K562 (cell line): Measurements from ENCODE around the gene ACSM5. TPM values are rescaled to one million over a fixed set of nuclear protein-coding genes. Genes with fewer than 3 reads are reported as not detected.

ENCODE experiments used
- ATAC-seq: fragments of 200-7000 bp; cut with Tn5 transposase; 3 replicates; pipeline ENCODE4 v1.9.1; 2020; ENCODE audit warnings: moderate library complexity
- BruUV-seq: library from RNA; stranded (reverse); fragments of 400-500 nt; replicated peaks from 2 replicates; lab custom pipeline; 2021; lab: Mats Ljungman, UMichigan
- CTCF ChIA-PET: fragments of 300-600 bp; formaldehyde crosslinking; extraction: SDS; loops from one replicate; lab custom pipeline; 2021; ENCODE audit warnings: low intra/inter-chr PET ratio; lab: Yijun Ruan, JAX
- POLR2A ChIA-PET: fragments of 300-600, 350-650 bp; sonication (Branson Sonifier 250); formaldehyde crosslinking; extraction: SDS; loops from one replicate; lab custom pipeline; 2021; ENCODE audit warnings: antibody characterized with exemption, inconsistent platforms; lab: Yijun Ruan, JAX
- DNase-seq, 4 experiments: peaks; one replicate each; pipeline versions ENCODE4 v3.0.0 to v3.0.0-alpha.2; 2011 to 2018; ENCODE audit warnings: low spot score in 3 of 4, mixed read lengths in 3 of 4; ENCODE audit errors: extremely low read depth in 1 of 4
- FAIRE-seq: peaks from 2 replicates; lab custom pipeline; 2011; peaks lifted over from hg19 to GRCh38; lab: Jason Lieb, UNC
- H2AFZ ChIP-seq: 2 replicates; pipeline ENCODE4 v1.6.0; 2011; ENCODE audit warnings: low read depth, low read length, control low read depth, inconsistent platforms
- H3K27ac ChIP-seq: fragments of 200-600 bp; 3 replicates; pipeline ENCODE4 v1.8.0; 2011; ENCODE audit warnings: low read depth, mild to moderate bottlenecking, control low read depth, inconsistent platforms, low read length, moderate library complexity, mixed read lengths; ENCODE audit errors: extremely low read depth
- H3K27me3 ChIP-seq, 2 experiments: fragments of 300-600 bp in 1 of 2; 2 replicates in 1 of 2; 3 replicates in 1 of 2; pipeline versions ENCODE4 v1.6.0 to v1.8.0; 2011; ENCODE audit warnings: inconsistent platforms in 2 of 2, low read length in 2 of 2, mild to moderate bottlenecking in 1 of 2, mixed read lengths in 1 of 2, moderate library complexity in 1 of 2; ENCODE audit not compliant: control insufficient read depth in 2 of 2, insufficient read depth in 2 of 2
- H3K36me3 ChIP-seq: fragments of 300-600 bp; 3 replicates; pipeline ENCODE4 v1.8.0; 2011; ENCODE audit warnings: mild to moderate bottlenecking, low read length, inconsistent platforms; ENCODE audit not compliant: control insufficient read depth, insufficient read depth
- H3K4me1 ChIP-seq, 2 experiments: fragments of 200-600 bp in 1 of 2; replicated peaks in 1 of 2; 2 replicates in 1 of 2; 3 replicates in 1 of 2; pipeline versions ENCODE4 v1.5.1 to v1.8.0; 2011; ENCODE audit warnings: inconsistent platforms in 2 of 2, low read length in 2 of 2, mild to moderate bottlenecking in 1 of 2, mixed read lengths in 1 of 2, moderate library complexity in 1 of 2; ENCODE audit not compliant: control insufficient read depth in 2 of 2, insufficient read depth in 2 of 2
- H3K4me2 ChIP-seq: 2 replicates; pipeline ENCODE4 v1.6.1; 2011; ENCODE audit warnings: low read length, control low read depth, inconsistent platforms, mixed read lengths; ENCODE audit not compliant: insufficient read depth
- H3K4me3 ChIP-seq: fragments of 200-600 bp; sonication (generic), shearing (Covaris generic); 2 replicates; pipeline ENCODE4 v1.5.1; 2016; ENCODE audit warnings: control low read depth, inconsistent platforms
- H3K79me2 ChIP-seq: fragments of 200-600 bp; 3 replicates; pipeline ENCODE4 v1.8.0; 2011; ENCODE audit warnings: low read length, inconsistent platforms; ENCODE audit not compliant: control insufficient read depth, insufficient read depth
- H3K9ac ChIP-seq, 2 experiments: 2 replicates each; pipeline versions ENCODE4 v1.6.0 to v1.6.1; 2011; ENCODE audit warnings: low read depth in 2 of 2, low read length in 2 of 2, control low read depth in 1 of 2, inconsistent platforms in 1 of 2, mild to moderate bottlenecking in 1 of 2, mixed read lengths in 1 of 2; ENCODE audit not compliant: insufficient read depth in 1 of 2
- H3K9me1 ChIP-seq: one replicate; pipeline ENCODE4 v1.6.0; 2011; ENCODE audit warnings: inconsistent platforms, mild to moderate bottlenecking, low read length, moderate library complexity; ENCODE audit not compliant: control insufficient read depth, insufficient read depth
- H3K9me3 ChIP-seq: replicated peaks from 2 replicates; pipeline ENCODE4 v1.5.1; 2011; ENCODE audit warnings: low read depth, low read length, inconsistent platforms; ENCODE audit not compliant: control insufficient read depth, insufficient read depth
- H4K20me1 ChIP-seq: replicated peaks from 2 replicates; pipeline ENCODE4 v1.6.1; 2011; ENCODE audit warnings: low read length, inconsistent platforms, mixed read lengths; ENCODE audit not compliant: control insufficient read depth, insufficient read depth
- CSDE1 ChIP-seq, 2 experiments: fragments of 450-650 bp; IDR thresholded peaks; 2 replicates each; pipeline ENCODE4 v1.6.1; 2016; ENCODE audit warnings: mild to moderate bottlenecking in 1 of 2
- IFI16 ChIP-seq: fragments of 250-450 bp; sonication (Bioruptor Pico); IDR thresholded peaks from 2 replicates; pipeline ENCODE4 v2.1.2; 2022; ENCODE audit warnings: mild to moderate bottlenecking, inconsistent platforms
- OTX1 ChIP-seq: fragments of 450-650 bp; formaldehyde crosslinking; IDR thresholded peaks from 2 replicates; pipeline ENCODE4 v1.4.0; 2022; ENCODE audit warnings: mild to moderate bottlenecking
- RBM22 ChIP-seq: fragments of 200-400 bp; formaldehyde crosslinking; IDR thresholded peaks from 2 replicates; pipeline ENCODE4 v1.6.1; 2018; ENCODE audit warnings: low read length, low read depth; ENCODE audit not compliant: poor library complexity, severe bottlenecking
- ZNF121 ChIP-seq: sonication (generic); formaldehyde crosslinking; conservative IDR thresholded peaks from 2 replicates; pipeline ENCODE4 v1.8.0; 2022; ENCODE audit warnings: missing genetic modification reagents
- ZNF584 ChIP-seq: fragments of 200-800 bp; sonication (Bioruptor generic); IDR thresholded peaks from 2 replicates; pipeline ENCODE4 v1.6.1; 2016; ENCODE audit warnings: low read depth, mild to moderate bottlenecking, missing genetic modification characterization, missing compliant biosample characterization
- WGBS: fragments of 100-300 bp; shearing (Covaris generic); methylation state at CpG from one replicate; pipeline ENCODE4 v1.1.6; 2016; ENCODE audit warnings: low coverage, mixed read lengths; ENCODE audit not compliant: insufficient coverage; ENCODE audit errors: missing lambda C conversion rate; 5-methylcytosine and 5-hydroxymethylcytosine counted together
- in situ Hi-C: fragments of 300-500 bp; cut with MboI; formaldehyde crosslinking; loops from 4 replicates; pipeline ENCODE4 v1.15.0; 2018; ENCODE audit warnings: inconsistent platforms, mixed read lengths
- intact Hi-C: fragments of 100-400 bp; cut with micrococcal nuclease; formaldehyde crosslinking; loops from 2 replicates; pipeline ENCODE4 v1.14.2; 2022
- polyA plus RNA-seq, 8 experiments: library from polyadenylated mRNA; depleted of rRNA in 4 of 8; stranded (reverse) in 5 of 8; unstranded in 3 of 8; fragments of >200 nt; fragmentation: Nextera tagmentation in 2 of 8; fragmentation: Illumina TruSeq in 1 of 8; extraction: Ambion mirVana in 2 of 8; extraction: Trizol in 1 of 8; gene quantifications; 2 replicates each; pipeline versions ENCODE4 v1.2.1 to v1.2.3, GENCODE V29; 2011 to 2014; ENCODE audit warnings: inconsistent platforms in 1 of 8, missing spikeins in 1 of 8
- total RNA-seq, 7 experiments: library from RNA; depleted of rRNA in 6 of 7; stranded (reverse); fragments of >200 nt in 6 of 7; fragmentation: Illumina TruSeq in 2 of 7; extraction: Trizol in 2 of 7; gene quantifications; 2 replicates each; pipeline versions ENCODE4 v1.2.1 to v1.2.3, GENCODE V29; 2011 to 2021; ENCODE audit warnings: low replicate concordance in 1 of 7
- TF ChIP-seq, protein P1 (sequence below), 3 experiments: fragments of 200-800 bp in 1 of 3; sonication (Bioruptor generic) in 1 of 3; sonication (generic) in 1 of 3; formaldehyde crosslinking in 1 of 3; IDR thresholded peaks; 2 replicates each; pipeline versions ENCODE4 v1.6.1 to v1.8.0; 2016 to 2022; ENCODE audit warnings: mild to moderate bottlenecking in 2 of 3, missing compliant biosample characterization in 2 of 3, missing genetic modification characterization in 2 of 3, missing genetic modification reagents in 1 of 3

Gene ACSM5
- total and polyA plus RNA-seq, 9 of the 15 experiments (the other 6 are each of a cell fraction or from before 2014, with no cell fraction given), result not detected

DNA sequence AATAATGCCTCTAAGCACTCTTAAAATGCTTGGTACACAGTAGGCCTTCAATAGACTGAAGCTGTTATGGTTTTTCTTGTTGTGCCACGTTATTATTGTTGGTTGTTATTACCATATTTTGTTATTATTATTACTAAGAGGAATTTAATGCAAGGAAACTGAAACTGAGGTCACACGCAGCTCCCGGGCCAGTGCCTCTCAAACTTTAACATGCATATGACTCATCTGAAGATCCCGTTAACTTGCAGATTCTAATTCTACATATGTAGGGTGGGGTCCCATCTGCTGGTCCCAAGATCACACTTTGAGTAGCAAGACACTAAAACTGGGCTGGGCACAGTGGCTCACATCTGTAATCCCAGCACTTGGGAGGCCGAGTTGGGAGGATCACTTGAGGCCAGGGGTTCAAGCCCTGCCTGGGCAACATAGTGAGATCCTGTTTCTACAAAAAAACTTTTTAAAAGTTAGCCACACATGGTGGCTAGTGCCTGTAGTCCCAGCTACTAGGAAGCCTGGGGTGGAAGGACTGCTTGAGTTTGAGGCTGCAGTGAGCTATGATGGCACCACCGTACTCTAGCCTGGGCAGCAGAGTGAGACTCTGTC, 888 bp downstream of the ACSM5 start:
- no peak for ATAC-seq
- H3K27me3 ChIP-seq, result peaks cover 2 to 6% of the 10 kb centered on the region in 2 experiments; a peak in 3 of 5 replicates
- in situ Hi-C loops (no loop called here), intact Hi-C loops (no loop called here)
- no peaks in the 10 kb centered on the region for H3K79me2 ChIP-seq
- BruUV-seq, result no TSS peak
- no peaks in the 10 kb centered on the region for H3K9me3 ChIP-seq
- no peak overlapping the region for H3K4me3 ChIP-seq
- no peaks in the 10 kb centered on the region for H4K20me1 ChIP-seq
- H2AFZ ChIP-seq, result no peak overlapping the region; the same call in 1 of the 2 replicates
- TF ChIP-seq IFI16 (CRISPR knock-in tag) (no peak), ZNF121 (CRISPR knock-in tag) (peak; percentile 84)
- no peak overlapping the region for H3K9ac ChIP-seq
- CTCF ChIA-PET, result no interaction called here
- POLR2A ChIA-PET, result interaction anchor here (0.6 kb wide), 1 partner anchor 23 kb away, joined by 3 read pairs; no protein-coding TSS in a partner anchor
- WGBS, result 17% methylated on average over 6 of the region's 6 CpGs
- FAIRE-seq, result no peak
- DNase-seq, result no peak
- no peaks in the 10 kb centered on the region for H3K9me1 ChIP-seq
- no peaks in the 10 kb centered on the region for H3K36me3 ChIP-seq
- no peak overlapping the region for H3K4me2 ChIP-seq
- no peaks in the 10 kb centered on the region; a peak in 1 of 5 replicates for H3K4me1 ChIP-seq
- no peak overlapping the region for H3K27ac ChIP-seq

DNA sequence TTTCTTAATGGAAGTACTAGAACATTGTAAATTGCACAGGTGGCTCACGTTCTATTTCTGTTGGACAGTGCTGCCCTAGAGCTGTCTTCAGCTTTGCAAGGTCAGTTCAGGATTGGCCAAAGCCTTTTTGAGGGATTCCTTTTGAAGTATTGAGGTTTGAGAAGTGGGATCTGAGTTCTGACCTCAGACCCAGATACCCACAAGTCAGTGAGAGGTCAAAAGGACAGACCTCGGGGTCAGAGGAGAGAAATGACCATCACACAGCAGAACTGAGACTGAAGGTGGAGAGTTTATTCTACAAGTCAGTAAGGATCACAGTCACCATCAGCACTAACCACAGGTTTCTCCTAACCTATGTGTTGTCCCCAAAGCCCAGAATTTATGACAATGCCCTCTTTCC, 1.7 kb downstream of the ACSM5 start:
- Histone ChIP-seq H4K20me1 (no peaks in the 10 kb centered on the region), H3K79me2 (no peaks in the 10 kb centered on the region), H3K36me3 (no peaks in the 10 kb centered on the region), H3K4me1 (no peaks in the 10 kb centered on the region; a peak in 1 of 5 replicates), H3K9ac (no peak overlapping the region), H3K27ac (no peak overlapping the region), H2AFZ (no peak overlapping the region), H3K27me3 (peaks cover 2 to 5% of the 10 kb centered on the region in 2 experiments; a peak in 3 of 5 replicates), H3K9me1 (no peaks in the 10 kb centered on the region), H3K9me3 (no peaks in the 10 kb centered on the region), H3K4me3 (no peak overlapping the region), H3K4me2 (no peak overlapping the region)
- no peak for FAIRE-seq
- intact Hi-C loops (no loop called here), in situ Hi-C loops (no loop called here)
- no peak for DNase-seq
- ChIA-PET POLR2A (no interaction called here), CTCF (no interaction called here)
- no peak for ATAC-seq
- 3% methylated on average over 2 of the region's 2 CpGs for WGBS
- no TSS peak for BruUV-seq
- TF ChIP-seq ZNF584 (no peak), RBM22 (no peak), CSDE1 (IDR thresholded peaks at IDR 0.05) (no peak), OTX1 (CRISPR knock-in tag) (no peak)
- TF ChIP-seq, protein P1, sequence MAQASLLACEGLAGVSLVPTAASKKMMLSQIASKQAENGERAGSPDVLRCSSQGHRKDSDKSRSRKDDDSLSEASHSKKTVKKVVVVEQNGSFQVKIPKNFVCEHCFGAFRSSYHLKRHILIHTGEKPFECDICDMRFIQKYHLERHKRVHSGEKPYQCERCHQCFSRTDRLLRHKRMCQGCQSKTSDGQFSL (CRISPR knock-in tag; IDR thresholded peaks at IDR 0.05), result no peak
- TF ChIP-seq, protein P1 (tag; IDR thresholded peaks at IDR 0.05), result no peak
